GM19240 (cell line): ENCODE data around the gene DIPK1A.

Source experiments
- DNase-seq: peaks from one replicate; pipeline ENCODE4 v3.0.0; 2011; ENCODE audit warnings: low spot score; ENCODE audit not compliant: insufficient read length

Gene DIPK1A

GRCh38 chr1:92961131-92961895 lies at the start of gene DIPK1A:
TSS of gene DIPK1A (minus strand) at chr1:92961462. CDS start at chr1:92961429, 33 bp downstream.
- DNase-seq = no peak

GRCh38 chr1:93007941-93008577 lies 46.8 kb upstream of the DIPK1A start:
- DNase-seq = no peak

GRCh38 chr1:93005252-93005598 lies 44.0 kb upstream of the DIPK1A start:
- DNase-seq = no peak

DNA sequence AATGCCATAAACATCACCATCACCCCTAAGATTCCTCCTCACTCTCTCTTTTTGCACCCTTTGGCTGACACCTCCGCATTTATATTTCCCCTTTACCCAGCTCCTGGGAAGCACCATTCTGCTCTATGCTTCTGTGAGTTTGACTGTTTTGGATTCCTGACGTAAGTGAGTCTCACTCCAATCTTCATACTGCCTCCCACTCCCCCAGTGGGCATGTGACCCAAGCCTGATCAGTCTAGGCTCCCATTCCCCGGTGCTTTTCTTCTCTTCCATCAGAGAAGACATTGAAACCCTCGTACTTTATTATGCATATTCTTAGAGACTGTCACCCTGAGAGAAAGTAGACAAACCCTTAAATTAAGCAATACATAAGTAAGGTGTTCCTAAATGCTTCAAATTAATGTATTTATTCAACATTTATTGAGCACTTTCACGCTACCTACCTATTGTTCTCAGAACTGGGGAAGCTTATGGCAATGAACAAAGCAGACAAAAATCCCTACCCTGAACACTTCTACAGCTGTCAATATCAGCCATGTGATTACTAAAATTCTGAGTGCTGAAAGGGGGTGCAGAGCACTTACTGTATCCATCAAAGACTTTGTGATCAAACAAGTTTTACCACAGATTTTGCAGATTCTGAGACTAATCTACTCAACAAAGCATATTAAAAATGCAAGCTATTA lies 43.4 kb upstream of the DIPK1A start:
- no peak for DNase-seq

DNA sequence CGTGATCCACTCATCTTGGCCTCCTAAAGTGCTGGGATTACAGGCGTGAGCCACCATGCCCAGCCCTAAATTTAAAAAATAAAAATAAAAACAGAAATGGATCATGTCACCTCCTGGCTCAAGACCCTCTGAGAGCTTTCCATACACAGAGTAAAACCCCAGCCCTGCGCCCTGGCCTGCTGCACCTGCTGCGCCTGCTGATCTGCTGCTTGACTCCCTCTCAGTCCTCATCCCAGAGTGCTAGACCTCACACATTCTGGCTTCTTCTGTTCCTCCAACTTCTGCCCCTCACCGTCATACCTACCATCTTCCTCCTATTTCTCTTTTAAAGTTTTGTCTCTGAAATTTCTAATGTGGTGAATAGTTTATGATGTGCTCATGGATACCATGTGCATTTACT lies 42.7 kb upstream of the DIPK1A start:
- no peak for DNase-seq

DNA sequence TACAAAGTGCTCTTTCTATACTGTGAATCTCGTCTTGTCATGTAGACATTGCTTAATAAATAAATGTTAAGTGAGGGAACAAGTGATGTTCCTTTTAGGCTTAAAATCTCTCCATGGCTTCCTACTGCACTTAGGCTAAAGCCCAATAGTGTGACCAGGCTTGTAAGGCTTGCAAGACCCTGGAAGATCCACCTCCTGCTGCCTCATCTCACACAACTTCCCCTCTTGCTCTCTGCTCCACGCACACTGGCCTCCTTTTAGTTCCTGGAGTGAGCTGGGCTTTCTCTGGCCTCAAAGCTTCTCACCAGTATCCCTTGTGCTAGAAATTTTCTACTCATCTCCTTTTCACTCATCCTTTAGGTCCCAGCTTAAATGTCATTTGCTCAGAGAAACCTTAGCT lies 41.5 kb upstream of the DIPK1A start:
- no peak for DNase-seq

GRCh38 chr1:93001893-93002292 lies 40.6 kb upstream of the DIPK1A start:
- DNase-seq = no peak

GRCh38 chr1:93000751-93001175 lies 39.5 kb upstream of the DIPK1A start:
- no peak for DNase-seq

- DNase-seq = no peak
These were observed 39.0 kb upstream of the DIPK1A start for GRCh38 chr1:93000291-93000690.

DNA sequence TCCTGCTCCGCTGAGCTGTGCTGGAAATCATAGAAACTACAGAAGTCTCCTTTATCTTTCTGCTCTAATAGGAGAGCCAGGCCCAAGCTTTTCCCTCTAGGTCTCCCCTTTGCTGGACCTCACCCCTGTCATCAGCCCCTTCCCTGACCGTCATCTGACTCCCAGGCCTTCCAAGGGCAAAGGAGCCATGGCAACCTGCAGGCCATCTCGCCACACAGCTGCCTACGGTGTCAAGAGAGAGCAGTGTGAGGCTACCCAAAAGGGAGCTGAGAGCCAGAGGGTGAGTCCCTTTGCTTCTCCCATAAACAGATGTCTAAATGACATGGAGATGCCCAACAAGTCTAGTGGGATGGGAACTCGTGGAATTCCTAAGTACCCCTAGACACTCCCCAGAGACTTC lies 37.6 kb upstream of the DIPK1A start:
- no peak for DNase-seq

- DNase-seq = no peak
These were observed 34.5 kb upstream of the DIPK1A start for GRCh38 chr1:92995441-92996430.

DNA sequence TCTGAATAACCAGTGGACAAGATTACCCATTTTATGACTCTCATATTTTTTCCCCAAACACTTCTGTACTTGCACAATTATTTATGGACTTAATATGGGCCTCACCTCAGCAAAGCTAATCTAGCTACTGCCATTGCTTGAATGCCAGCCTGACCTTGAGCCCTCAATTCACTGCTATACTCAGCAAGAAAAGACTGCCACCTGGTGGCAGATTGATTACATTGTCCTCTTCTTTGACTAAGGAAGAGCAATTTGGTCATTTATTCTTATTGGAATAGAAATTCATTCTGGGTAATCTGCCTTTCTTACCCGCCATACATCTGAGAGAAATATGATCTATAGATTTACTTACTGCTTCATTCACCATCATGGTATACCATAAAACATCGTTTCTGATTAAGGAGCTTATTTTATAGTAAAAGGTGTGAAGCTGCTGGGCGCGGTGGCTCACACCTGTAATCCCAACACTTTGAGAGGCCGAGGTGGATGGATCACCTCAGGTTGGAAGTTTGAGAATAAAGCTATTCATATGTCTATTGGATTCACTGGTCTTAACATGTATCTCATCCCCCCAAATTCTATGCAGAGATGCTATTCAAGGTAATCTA lies 32.9 kb upstream of the DIPK1A start:
- no peak for DNase-seq

GRCh38 chr1:92993581-92993980 lies 32.3 kb upstream of the DIPK1A start:
- no peak for DNase-seq

GRCh38 chr1:92992877-92993276 lies 31.6 kb upstream of the DIPK1A start:
- no peak for DNase-seq

- no peak for DNase-seq
These were observed 30.8 kb upstream of the DIPK1A start for GRCh38 chr1:92992054-92992453.

- no peak for DNase-seq
These were observed 29.6 kb upstream of the DIPK1A start for GRCh38 chr1:92990828-92991227.

DNA sequence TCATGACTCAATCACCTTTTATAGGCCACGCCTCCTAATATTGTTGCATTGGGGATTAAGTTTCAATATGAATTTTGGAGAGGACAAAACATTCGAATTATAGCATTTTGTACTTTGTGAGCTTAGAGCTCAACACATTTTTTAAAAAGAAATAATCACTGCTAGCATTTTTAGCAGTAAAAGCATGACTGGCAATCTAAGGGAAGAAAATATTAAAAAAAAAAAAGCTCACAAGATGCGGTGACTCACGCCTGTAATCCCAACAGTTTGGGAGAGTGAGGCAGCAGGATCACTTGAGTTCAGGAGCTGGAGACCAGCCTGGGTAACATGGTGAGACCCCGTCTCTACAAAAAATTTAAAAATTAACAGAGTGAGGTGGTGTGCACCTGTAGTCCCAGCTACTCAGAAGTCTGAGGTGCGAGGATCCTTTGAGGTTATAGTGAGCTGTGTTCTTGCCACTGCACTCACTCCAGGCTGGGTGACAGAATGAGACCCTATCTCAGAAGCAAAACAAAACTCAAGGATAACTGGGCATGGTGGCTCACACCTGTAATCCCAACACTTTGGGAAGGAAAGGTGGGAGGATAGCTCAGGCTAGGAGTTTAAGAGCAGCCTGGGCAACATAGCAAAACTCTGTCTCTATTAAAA lies 28.8 kb upstream of the DIPK1A start:
- DNase-seq = no peak

GRCh38 chr1:92989253-92989652 lies 28.0 kb upstream of the DIPK1A start:
- no peak for DNase-seq

GRCh38 chr1:92987462-92987861 lies 26.2 kb upstream of the DIPK1A start:
- no peak for DNase-seq

GRCh38 chr1:92985101-92985500 lies 23.8 kb upstream of the DIPK1A start:
- no peak for DNase-seq
